H4 (cell line): ENCODE measurements around the gene PTPRR. TPM values are rescaled to one million over a fixed set of nuclear protein-coding genes. Genes with fewer than 3 reads are reported as not detected.
A peak's percentile ranks its signal among the peaks of the same experiment; 100 is the strongest.

Experiments used
- DNase-seq: peaks from one replicate; pipeline ENCODE4 v3.0.0-alpha.2; 2015; ENCODE audit warnings: low spot score
- total RNA-seq: library from RNA; depleted of rRNA; stranded (reverse); fragments of >200 nt; shearing (Covaris generic); gene quantifications from 2 replicates; pipeline ENCODE4 v1.2.3, GENCODE V29; 2014

Gene PTPRR
- total RNA-seq, 1 experiment from 2014 or later: 1.3 TPM

DNA sequence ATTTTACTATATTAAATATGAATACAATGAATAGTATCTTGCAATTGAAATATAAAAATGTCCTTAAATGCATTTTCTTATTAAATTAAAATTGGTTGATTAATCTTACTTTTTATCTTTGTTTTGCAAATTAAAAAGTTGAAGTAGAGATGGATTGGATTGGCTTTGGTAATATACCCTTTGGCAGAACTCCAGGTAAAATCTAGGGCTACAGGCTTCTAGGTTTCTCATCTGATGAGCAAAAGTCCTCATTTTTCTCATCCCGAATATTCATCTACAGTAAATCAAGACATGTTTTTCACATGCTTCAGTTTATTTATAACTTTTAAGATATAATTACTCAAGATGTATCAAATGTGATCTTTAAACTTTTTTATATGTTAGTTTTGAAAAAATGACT is 2.2 kb downstream of the PTPRR start:
- no peak for DNase-seq

DNA sequence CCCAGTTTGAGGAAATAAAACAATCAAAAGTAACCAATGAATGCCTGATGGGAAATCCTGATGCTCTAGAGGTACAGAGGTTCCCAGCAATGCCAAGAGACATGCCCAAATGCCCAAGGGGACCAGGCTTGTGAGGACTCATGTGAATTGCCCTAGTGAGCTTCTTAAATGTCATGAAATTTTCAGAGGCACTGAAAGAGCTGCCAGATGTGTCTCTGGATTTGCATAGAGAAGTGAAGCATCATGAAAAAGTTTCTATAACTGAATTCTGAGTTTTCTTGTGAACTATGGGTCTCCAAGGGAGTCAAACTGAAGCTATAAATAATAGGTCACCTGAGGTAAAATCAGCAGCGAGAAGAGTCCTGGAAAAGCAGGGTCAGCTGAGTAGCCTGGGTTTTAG is 9.9 kb downstream of the PTPRR start:
- DNase-seq: no peak

DNA sequence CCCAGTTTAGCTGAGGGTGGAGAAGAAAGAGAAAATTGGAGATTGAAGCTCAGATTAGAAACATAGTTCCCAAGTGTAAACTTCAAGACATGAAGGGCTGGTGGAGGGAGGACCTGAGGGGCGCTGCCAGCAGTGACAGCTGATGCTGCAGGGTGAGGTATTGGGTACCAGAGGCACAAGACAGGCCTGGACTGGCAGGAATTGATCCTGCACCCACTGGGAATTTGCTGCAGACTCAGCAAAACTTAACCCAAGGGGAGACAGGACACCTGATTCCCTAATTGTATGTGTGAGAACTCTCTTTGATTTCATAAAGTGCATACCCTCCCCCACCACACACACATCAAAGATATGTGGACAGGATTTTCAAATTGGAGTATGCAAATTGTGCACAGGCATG is 11.6 kb downstream of the PTPRR start:
- no peak for DNase-seq

DNA sequence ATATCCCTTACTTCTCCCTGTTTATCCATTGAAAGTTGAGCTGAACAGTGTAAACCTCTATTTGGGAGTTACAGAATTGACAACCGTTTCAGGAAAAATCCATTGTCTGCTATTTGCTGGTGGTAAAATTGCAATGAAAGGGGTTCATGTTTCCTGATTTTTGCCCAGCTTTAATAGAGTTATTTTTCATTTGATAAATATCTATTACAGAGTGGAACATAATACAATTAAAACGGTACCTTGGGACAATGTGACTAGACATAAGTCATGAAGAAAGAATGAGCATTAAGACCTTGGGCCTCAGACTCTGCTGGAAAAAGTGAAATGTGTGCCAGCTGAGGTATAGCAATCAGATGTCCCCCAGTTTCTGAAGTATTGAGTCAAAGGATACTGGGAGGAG is 13.1 kb downstream of the PTPRR start:
- no peak for DNase-seq

DNA sequence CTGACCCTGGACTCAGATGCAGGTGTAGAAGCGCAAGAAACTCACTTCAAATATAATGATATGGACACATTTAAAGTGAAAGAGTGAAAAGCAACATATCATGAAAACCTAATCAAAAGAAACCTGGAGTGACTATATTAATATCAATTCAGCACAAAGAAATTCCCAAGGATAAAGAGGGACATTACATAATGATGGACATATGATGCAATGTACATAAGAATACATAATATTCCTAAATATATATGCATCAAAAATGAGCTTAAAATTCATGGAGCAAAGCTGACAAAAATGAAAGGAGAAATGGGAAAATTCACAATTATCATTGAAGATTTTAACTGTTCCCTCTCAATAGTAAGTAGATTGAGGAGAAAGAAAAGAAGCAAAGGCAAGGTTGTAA is 24.6 kb downstream of the PTPRR start:
- DNase-seq: no peak

DNA sequence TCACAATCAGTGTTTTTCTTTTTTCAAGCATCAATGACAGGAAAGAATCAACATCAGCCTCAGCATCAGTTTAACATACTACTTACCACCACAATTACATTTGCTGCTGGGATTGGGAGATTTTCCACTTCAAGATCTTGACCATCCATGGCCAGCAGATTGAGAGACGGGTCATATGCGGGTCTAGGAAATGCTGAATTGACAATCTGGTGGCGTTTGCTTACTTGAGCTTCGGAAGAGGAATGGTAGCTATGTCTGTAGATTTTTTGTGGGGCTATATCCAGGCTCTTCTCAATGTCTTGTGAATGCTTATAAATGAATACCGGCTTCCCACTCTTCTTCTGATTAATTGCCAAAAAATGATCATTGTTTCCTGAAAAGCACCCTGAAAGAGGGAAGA is 27.9 kb downstream of the PTPRR start:
- no peak for DNase-seq

DNA sequence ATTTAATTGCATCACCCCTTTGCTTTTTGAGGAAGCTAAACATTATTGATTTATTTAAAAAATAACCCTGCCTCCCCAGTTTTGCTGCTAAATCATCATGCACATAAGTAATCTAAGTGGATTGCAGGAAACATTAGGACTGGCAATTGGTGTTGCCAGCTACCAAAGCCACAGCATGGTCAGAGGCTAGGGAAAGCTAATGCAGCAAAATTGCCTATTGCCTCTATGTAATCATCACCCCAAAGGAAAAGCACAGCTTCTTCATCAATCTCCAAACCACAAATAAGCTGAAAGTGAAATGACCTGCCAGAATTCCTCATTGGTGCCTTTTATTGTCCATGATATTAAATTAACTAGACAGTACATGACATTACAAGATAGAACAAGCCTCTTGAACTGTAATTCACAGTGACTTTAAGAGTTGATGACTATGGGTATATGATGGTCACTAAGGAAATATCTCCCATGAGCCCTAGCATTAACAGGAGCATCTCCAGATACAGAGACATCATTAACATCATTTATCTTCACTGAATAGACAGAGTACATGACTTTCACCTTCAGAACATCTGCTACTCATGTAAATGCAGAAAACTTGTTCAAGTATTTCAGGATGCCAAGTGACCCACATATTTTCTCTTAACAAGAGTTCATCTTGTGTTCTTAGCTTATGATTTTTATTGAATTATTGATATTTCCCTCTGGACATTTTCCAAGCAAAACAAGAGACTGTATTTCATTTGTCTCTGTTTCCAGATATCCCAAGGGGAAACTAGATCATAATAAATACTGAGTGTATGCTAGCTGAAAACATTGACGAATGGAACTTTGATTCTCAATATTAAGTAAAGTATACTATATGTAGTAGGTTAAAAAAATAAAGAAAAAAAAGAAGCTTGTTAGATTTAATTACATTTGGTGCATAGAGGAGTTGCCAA is 29.4 kb downstream of the PTPRR start:
- DNase-seq: no peak

DNA sequence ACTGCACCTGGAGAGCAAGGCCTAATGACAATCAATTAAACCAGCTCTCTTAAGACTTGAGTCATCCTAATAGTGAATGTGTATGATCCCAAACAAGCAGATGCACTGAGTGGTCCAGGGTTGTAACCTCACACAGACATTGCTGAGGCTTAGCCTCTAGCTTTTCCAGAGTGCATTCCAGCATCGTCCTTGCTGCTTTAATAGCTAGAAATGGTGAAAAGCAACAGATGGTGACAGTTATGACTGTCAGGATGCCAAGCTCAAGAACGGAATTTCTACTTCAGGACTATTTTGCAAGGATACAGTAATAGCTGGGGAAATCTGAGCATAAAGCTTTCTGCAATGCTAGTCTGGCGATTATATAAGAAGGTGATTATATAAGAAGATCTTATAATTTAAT is 34.6 kb downstream of the PTPRR start:
- DNase-seq: no peak

DNA sequence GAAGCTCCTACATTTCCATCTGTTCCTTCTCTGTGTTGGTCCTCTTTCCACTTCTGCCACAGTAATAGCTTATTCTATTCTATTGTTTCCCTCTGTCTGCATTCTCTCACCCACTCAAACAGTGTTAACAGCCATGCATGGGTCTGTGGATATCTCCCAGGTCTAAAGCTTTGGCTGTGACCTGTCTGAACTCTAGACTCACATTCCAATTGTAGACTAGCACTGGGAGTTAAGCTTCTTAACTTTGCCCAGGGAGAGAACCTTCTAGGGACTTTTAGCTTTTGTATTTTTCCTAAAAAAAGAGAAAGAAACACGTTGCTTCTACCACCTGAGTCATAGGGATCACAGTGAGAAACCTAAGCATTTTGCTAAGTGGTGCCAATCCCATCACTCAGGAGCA is 36.7 kb downstream of the PTPRR start:
- no peak for DNase-seq

DNA sequence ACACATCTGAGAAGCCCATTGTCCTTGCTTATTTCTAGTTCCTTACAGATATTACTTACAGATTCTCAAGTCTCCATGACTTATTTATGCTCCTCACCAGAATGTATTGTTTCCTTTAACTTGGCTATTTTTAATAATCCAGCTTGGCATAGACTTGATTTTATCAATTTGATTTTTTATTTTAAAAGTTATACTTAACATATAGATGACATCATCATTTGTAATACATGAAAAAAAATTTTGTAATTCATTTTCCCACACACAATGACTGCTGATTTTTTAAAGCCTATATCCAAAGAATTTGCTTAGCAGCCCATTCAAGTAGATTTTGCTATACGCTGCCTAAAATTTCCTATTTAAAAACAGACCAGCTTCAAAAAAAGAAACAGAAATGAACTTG is 39.8 kb downstream of the PTPRR start:
- DNase-seq: no peak

DNA sequence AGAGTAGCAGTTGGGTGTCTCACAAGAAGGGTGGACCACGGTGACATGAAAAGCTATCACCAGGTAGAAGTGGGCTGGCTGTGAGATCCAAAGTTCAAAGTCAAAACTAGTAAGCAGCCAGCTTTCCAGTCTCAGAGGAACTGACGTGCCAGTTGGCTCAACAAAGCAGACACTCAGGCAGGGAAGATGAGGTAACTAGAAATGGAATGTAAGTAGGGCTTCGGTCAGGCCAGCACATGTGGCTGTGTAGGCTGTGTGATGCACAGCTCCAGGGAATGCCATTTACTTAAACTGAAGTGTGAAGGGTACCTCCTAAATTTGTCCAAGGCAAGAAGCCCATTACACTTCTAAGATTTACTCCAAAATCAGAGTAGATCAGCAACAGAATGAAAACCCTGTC is 43.6 kb downstream of the PTPRR start:
- DNase-seq: no peak

DNA sequence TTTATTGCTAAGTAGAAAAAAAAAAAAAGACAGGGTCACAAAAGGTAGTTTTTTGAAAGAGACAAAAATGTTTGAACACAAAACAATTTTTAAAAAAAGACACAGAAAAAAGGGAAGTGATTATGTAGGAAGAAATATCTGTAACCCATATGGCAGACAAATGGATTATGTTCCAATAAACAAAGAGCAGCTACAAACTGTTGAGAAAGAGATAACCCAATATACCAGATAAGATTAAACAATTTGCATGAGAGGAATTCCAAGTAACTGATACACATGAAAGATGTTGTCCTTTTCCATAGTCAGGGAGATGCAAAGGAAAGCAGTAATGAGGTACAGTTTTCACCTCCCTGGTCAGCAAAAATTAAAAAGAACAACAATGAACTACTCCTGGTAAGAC is 44.9 kb downstream of the PTPRR start:
- no peak for DNase-seq

DNA sequence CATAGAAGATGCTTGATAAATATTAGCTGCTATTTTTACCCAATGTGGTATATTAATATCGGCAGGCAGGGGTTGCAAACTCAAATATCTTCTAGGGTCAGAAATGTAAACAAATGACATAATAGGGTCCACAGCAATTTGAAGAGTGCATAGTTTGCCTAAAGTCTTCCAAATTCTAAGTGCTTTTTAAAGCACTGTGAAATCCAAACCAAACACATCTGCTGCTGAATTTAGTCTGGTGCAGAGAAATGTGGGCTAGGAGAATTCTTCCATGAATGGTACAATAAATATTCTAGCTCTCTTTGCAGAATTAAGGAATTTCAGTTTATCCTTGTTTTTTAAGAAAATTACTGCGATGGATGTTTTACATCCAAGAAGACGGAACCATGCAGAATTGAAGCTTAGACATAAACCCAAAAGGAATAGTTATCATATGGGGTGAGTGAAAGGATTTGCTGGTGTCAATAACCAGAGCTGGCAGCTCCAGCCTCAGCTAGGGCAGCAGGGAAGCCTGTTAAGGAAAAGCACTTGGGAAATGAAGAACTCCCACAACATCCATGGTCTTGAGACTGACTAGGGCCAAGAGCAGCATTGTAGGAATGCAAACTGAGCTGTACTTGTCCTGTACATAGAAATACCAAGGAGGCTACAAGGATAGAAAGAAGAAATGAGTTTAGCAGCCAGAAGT is 65.5 kb downstream of the PTPRR start:
- DNase-seq: no peak

DNA sequence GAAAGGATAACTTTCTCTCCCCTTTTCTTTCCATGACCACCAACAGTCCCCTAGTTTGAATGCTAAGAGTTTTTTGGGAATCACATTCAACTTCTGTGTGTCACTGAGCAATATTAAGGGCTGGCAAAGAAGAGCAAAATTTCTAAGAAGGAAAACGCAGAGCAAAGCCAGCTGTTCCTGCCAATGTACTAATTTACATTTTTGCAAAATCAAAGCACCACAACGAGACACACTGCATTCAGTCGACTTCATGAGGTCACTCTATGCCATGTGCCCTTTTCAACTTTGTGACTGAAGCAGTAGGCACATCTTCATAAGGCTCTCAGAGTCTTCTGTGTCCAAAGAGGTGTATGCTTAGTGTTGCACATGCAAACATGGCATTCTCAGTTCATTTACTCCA is 66.4 kb downstream of the PTPRR start:
- no peak for DNase-seq

DNA sequence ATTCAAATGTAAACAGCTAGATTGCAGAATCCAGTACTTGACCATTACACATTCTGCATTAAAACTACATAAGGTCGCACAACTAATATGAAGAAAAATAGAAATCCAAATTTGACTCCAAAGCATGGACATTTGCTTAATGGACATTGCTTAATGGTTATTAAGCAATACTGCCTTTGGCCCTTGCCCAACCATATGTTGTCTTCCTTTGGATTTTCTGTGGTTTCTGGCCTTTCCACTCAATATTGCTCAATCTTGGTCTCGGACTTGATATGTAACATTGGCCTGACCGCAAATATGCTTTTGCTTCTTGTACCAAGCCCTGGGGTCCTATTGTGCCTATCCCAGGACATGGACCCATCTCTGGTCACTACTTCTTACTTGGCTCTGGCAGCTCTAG is 67.2 kb downstream of the PTPRR start:
- peak; percentile 58 for DNase-seq

DNA sequence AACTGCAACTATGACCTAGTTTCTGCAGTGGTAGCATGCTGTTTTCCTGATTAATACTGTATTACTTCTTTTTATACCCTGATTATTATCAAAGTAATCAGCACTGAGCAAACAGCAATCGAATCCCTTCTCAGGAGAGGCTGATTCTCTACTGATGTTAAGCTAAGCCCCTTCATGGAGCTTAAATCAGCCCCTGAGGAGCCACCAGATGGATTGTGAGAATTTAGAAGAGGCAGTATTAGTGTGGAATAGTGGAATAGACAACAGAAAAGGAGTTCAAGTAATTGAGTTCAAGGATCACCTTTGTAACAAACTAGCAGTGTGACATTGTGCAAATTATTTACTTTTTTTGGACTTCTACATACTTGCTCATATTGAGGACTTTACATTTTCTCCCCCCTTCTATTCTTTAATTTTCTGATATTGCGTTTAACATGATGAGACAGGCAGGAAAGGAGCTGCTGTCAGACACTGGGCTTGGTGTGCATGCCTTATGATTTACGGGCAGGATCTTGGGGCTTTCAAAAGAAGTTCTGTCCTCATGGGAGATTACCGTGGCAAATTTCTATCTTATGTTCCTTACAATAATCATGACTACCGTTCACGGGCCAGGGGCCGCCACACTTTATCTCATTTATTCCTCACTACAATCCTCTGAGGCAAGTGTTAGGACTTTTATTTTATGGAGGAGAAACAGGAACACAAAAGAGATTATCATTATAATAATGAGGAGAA is 68.0 kb downstream of the PTPRR start:
- DNase-seq: no peak

DNA sequence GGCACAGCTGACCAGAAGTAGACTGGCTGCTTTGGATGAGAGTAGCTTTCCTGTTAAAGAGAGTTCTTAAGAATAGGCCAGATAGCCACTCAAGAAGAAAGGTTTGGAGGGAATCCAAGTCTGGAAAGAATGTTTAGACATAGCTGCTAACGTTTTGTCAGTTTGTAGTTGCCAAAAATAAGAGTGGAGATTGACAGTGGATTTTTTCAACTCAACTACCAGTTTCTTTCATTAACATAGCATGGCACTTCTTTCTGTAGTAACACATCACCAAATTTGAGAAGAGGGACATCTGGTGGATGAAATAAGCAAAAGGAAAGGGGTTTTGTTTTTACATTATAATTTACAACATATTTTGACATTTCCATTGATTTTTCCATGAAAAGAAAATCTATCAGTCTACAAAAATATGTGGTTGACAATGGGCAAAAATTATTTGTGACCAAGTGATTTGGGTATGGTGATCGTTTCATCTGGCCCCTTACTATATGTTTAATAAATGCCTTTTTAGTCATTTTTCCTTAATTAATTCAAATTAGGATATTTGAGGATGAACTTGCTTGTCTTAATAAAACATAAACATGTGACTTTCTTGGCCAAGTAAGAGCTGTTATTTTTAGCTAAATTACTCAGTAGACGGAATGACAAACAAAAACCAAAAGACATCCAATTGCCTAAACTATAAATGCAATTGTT is 71.1 kb downstream of the PTPRR start:
- peak; percentile 32 for DNase-seq

DNA sequence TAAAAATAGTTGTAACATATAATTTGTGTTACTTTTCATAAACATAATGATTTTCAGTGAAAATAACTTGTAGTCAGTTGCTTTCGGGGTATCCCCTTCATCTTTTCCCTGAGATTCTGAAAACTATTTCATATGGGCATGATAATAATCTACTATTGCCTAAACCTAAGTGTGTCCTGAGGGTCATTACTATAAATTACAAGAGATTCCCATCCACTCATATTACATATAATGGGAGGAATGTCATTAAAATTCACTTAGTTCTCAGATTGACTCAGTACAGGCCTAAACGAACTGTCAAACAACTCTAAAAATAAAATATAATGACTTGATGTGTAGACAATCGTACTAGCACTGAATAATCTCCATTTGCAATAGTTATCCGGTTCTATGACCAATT is 72.7 kb downstream of the PTPRR start:
- no peak for DNase-seq

DNA sequence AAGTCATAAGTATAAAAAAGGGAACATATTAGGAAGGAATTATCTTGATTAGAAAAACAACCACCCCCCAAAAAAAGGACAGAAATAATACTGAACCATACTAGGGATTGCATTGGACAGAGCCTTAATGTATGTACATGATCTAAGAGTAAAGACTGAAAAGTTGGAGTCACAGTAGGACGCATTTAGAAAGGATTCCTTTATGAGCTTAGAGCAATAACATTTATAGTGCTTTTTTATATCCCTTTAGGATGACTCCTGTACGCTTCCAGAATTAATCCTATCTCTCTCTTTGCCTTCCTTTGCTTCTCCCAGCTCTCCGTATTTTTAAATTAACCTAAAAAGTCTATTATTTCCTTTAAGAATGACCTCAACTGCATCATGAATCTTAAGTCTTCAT is 75.3 kb downstream of the PTPRR start:
- DNase-seq: no peak

DNA sequence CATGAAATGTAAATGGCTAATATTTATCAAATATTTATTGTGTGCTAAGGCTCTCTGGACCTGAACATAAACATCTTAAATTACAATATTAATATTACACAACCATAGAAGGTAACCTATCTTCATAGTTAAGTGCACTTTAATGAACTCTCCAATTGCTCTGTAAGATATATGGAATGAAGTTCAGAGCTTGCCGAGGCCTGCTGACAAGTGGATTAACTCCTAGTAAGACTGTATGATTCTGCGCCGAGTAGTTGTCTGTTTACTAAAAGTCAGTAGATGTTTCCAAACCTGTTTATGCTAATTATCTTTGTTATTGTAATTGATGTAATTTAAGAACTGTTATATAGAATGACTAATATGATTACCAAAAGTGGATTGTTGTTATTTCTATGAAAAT is 77.2 kb downstream of the PTPRR start:
- DNase-seq: no peak

DNA sequence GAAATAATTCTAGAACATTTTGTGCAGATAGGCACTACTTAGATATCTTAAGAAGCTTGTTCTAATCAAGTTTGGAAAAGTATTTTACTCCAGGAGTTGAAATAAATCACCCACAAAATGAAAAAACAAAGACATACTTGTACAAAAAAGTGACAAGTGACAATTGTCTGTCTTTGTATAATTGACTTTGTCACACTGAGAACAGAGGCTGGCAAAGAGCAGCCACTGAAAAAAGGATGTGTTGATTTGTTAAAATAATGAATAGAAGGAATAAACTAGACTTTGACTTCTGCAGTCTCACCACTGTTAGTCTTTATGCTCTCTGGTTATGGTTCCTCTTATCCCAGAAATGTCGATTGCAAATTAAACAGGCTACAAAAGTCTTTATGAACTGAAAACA is 77.6 kb downstream of the PTPRR start:
- no peak for DNase-seq

DNA sequence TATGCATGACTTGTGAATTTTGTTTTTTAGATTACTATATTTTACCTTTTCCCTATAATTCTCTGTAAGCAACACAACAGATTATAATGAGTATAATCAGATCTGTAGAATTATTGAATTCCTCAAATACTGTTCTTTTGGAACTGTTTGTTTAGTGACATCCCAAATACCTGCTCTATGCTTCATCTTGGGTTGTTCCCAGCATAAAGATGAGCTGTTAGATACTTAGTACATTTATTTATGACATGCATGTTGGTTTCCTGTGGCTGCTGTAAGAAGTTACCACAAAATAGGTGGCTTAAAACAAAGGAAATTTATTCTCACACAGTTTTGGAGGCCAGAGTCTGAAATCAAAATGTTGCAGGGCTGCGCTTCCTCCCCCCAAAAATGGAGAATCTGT is 78.4 kb downstream of the PTPRR start:
- DNase-seq: no peak
